IPS-20b (cell line): ENCODE data around the gene PTBP1.

ENCODE experiments used
- H3K27ac ChIP-seq: one replicate; pipeline ENCODE4 v1.5.1; 2013; ENCODE audit warnings: low read length
- H3K27me3 ChIP-seq: 2 replicates; pipeline ENCODE4 v1.6.1; 2013; ENCODE audit warnings: mild to moderate bottlenecking, low read length, inconsistent platforms; ENCODE audit not compliant: insufficient read depth
- H3K36me3 ChIP-seq: 2 replicates; pipeline ENCODE4 v1.6.1; 2013; ENCODE audit warnings: low read depth, mild to moderate bottlenecking, inconsistent platforms, low read length, moderate library complexity; ENCODE audit not compliant: insufficient read depth
- H3K4me1 ChIP-seq: 2 replicates; pipeline ENCODE4 v1.6.1; 2013; ENCODE audit warnings: mild to moderate bottlenecking, control low read depth, inconsistent platforms, low read length, moderate library complexity; ENCODE audit not compliant: insufficient read depth
- H3K4me3 ChIP-seq: 2 replicates; pipeline ENCODE4 v1.5.1; 2013; ENCODE audit warnings: mild to moderate bottlenecking, low read length, inconsistent platforms
- H3K9ac ChIP-seq: 2 replicates; pipeline ENCODE4 v1.6.1; 2013; ENCODE audit warnings: low read depth, mild to moderate bottlenecking, inconsistent platforms, low read length, moderate library complexity
- H3K9me3 ChIP-seq: 2 replicates; pipeline ENCODE4 v1.6.1; 2013; ENCODE audit warnings: mild to moderate bottlenecking, low read depth, low read length, inconsistent platforms; ENCODE audit not compliant: insufficient read depth

The PTBP1 gene

DNA sequence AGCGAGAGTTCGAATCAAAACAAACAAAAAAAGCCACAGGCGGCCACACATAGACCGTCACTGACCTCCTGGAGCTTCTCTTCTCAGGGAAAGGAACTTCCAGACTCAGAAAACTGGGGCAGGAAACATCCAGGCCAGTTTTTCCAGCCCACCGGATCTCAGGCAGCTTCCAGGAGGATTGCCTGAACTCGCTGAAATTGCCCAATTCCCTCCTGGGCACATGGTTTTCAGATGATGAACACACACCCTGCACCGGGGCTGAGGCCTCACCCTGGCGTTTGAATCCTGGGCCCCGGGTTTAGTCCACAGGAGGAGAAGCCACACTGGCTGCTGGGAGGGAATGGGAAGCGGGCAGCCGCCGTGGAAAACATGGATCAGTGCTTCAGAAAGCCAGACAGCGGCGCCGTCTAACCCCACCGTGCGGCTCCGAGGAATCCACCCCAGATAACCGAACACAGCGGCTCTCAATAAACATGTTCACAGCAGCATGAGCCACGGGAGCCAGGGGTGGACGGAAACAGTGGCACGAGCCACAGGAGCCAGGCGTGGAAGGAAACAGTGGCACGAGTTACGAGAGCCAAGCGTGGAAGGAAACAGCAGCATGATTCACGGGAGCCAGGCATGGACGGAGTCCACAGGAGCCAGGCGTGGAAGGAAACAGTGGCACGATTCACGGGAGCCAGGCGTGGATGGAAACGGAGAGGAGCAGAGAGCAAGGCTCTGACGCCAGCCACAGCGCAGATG is 18.2 kb upstream of the PTBP1 start:
- Histone ChIP-seq H3K9ac (no peak overlapping the region), H3K36me3 (no peaks in the 10 kb centered on the region), H3K9me3 (no peaks in the 10 kb centered on the region), H3K27me3 (no peaks in the 10 kb centered on the region), H3K4me3 (no peak overlapping the region), H3K4me1 (peaks cover 12% of the 10 kb centered on the region; the same call in 1 of the 2 replicates), H3K27ac (no peak overlapping the region)

DNA sequence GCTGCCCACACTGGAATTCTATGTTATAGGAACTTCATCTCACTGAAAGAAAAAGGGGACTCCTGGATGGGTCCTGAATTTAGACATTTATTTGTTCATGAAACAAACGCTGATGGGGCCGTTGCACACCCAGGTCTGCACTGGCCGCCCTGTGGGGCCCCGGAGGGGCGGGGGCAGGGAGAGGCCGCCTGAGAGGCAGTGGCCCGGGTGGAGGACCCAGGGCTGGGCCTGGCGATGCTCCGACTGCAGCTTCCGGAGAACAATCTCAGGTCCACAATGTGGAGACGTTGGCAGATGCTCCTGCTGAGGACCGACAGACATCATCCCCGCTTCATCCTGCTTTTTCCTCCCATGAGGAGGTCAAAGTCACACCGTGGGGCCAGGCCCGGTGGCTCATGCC is 16.3 kb upstream of the PTBP1 start:
- Histone ChIP-seq H3K36me3 (no peaks in the 10 kb centered on the region), H3K9ac (no peak overlapping the region), H3K4me3 (no peak overlapping the region), H3K9me3 (no peaks in the 10 kb centered on the region), H3K27me3 (no peaks in the 10 kb centered on the region), H3K27ac (no peak overlapping the region), H3K4me1 (peaks cover 12% of the 10 kb centered on the region; the same call in 1 of the 2 replicates)

DNA sequence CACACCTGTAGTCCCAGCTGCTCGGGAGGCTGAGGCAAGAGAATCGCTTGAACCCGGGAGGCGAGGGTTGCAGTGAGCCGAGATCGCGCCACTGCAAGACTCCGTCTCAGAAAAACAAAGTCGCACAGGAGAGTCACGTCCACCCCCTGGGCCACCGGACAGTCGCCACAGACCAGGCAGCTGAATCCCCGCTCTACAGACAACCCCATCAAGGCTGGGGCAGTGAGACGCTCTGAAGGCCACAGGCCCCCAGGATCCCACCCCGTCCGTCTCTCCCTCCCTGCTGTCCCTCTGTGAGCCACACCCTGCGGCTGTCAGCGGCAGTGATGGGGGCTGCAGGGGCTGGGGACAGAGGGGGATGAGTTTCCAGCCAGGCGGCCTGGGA is 15.5 kb upstream of the PTBP1 start:
- H3K9me3 ChIP-seq = no peaks in the 10 kb centered on the region
- H3K27me3 ChIP-seq = no peaks in the 10 kb centered on the region
- H3K4me1 ChIP-seq = peaks cover 12% of the 10 kb centered on the region; the same call in 1 of the 2 replicates
- H3K36me3 ChIP-seq = no peaks in the 10 kb centered on the region
- peak overlapping the region; percentile 65 for H3K4me3 ChIP-seq
- H3K27ac ChIP-seq = peak overlapping the region; percentile 25
- peak overlapping the region; percentile 57; the same call in 1 of the 2 replicates for H3K9ac ChIP-seq

- Histone ChIP-seq H3K9ac (peak overlapping the region; percentile 57; the same call in 1 of the 2 replicates), H3K27me3 (no peaks in the 10 kb centered on the region), H3K4me1 (peaks cover 12% of the 10 kb centered on the region; the same call in 1 of the 2 replicates), H3K27ac (peak overlapping the region; percentile 25), H3K36me3 (no peaks in the 10 kb centered on the region), H3K4me3 (peak overlapping the region; percentile 65), H3K9me3 (no peaks in the 10 kb centered on the region)
Observed at GRCh38 chr19:782185-782877, 14.9 kb upstream of the PTBP1 start.

GRCh38 chr19:782878-783668 is 14.2 kb upstream of the PTBP1 start:
- Histone ChIP-seq H3K9me3 (no peaks in the 10 kb centered on the region), H3K4me3 (peak overlapping the region; percentile 65), H3K36me3 (no peaks in the 10 kb centered on the region), H3K27ac (no peak overlapping the region), H3K27me3 (no peaks in the 10 kb centered on the region), H3K4me1 (peaks cover 12% of the 10 kb centered on the region; the same call in 1 of the 2 replicates), H3K9ac (peak overlapping the region; percentile 57; the same call in 1 of the 2 replicates)

DNA sequence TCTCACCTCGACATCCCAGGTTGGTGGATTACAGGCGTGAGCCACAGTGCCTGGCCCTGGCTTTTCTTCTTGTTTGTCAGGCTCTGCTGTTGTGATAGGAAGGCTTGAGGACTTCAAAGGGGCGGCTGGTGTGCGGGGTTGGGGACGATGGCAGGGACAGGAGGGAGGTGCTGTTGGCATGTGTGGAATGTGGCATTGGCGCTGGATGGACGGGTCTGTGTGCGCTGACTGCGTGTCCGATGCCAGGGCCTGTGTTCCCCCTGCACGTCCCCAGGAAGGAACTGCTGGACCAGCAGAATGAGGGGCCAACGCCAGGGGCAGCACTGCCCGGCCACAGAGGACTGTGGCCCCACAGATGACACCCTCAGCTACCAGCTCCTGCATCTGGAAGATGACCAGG is 12.7 kb upstream of the PTBP1 start:
- Histone ChIP-seq H3K9me3 (no peaks in the 10 kb centered on the region), H3K27ac (no peak overlapping the region), H3K4me1 (peaks cover 23% of the 10 kb centered on the region; the same call in 1 of the 2 replicates), H3K9ac (no peak overlapping the region), H3K36me3 (no peaks in the 10 kb centered on the region), H3K4me3 (no peak overlapping the region), H3K27me3 (no peaks in the 10 kb centered on the region)

DNA sequence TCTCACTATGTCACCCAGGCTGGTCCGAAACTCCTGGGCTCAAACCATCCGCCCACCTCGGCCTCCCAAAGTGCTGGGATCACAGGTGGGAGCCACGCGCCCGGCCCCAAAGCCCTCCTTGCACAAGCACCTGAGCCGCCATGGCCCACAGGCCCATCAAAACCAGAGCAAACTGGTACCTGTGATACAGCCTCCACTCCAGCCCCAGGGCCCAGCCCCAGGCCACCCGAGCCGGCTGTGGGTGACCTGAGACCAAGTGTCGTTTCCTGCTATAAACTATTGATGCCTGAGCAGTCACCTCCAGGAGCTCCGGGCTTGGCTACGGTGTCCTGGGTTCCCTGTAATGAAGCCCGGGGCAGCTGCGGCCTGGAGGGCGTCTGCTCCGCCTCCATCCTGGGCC is 9.7 kb upstream of the PTBP1 start:
- H3K9ac ChIP-seq = no peak overlapping the region
- peaks cover 19% of the 10 kb centered on the region; the same call in 1 of the 2 replicates for H3K4me1 ChIP-seq
- no peaks in the 10 kb centered on the region for H3K9me3 ChIP-seq

GRCh38 chr19:788686-788982 is 8.6 kb upstream of the PTBP1 start:
- no peaks in the 10 kb centered on the region for H3K9me3 ChIP-seq
- no peak overlapping the region for H3K27ac ChIP-seq
- H3K4me3 ChIP-seq = no peak overlapping the region
- peaks cover 15% of the 10 kb centered on the region; the same call in 1 of the 2 replicates for H3K4me1 ChIP-seq
- no peaks in the 10 kb centered on the region for H3K36me3 ChIP-seq
- H3K9ac ChIP-seq = peak overlapping the region; percentile 67; the same call in 1 of the 2 replicates
- H3K27me3 ChIP-seq = no peaks in the 10 kb centered on the region

More for the DNA sequence above, 9.7 kb upstream of the PTBP1 start:
- H3K27me3 ChIP-seq = no peaks in the 10 kb centered on the region
- H3K4me3 ChIP-seq = no peak overlapping the region
- H3K36me3 ChIP-seq = no peaks in the 10 kb centered on the region
- H3K27ac ChIP-seq = no peak overlapping the region

DNA sequence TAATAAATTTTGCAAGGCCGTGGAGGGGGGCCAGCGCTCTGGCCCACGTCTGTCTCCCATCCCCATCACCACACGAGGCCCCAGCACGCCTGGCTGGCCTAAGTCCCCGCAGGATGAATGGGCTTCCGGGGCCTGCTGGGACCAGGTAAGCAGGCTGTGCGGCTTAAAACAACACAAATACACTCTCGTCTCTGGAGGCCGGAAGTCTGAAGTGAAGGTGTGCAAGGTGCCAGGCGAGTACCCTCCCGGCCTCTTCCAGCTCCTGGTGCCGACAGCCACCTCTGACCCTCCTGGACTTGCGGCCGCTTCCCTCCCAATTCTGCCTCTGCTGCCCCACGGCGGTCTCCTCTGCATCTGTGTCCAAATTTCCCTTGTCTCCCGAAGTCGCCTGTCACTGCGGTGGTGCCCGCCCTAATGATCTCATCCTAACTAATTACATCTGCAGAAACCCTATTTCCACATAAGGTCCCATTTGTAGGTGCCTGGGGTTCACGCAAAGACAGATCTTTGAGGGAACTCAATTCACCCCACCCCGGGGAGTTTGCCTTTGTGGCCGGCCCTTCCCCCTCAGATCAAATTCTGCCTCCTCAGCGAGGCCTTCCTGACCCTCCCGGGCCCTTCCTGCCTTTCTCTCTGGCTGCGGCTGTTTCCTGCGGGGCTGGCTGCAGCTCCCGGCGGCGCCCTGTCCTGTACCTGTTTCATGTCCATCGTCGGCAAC is 8.1 kb upstream of the PTBP1 start:
- Histone ChIP-seq H3K27me3 (no peaks in the 10 kb centered on the region), H3K4me3 (peak overlapping the region; percentile 5; the same call in 1 of the 2 replicates), H3K36me3 (no peaks in the 10 kb centered on the region), H3K9ac (peak overlapping the region; percentile 67), H3K4me1 (peaks cover 15% of the 10 kb centered on the region; the same call in 1 of the 2 replicates), H3K9me3 (no peaks in the 10 kb centered on the region), H3K27ac (peak overlapping the region; percentile 65)

DNA sequence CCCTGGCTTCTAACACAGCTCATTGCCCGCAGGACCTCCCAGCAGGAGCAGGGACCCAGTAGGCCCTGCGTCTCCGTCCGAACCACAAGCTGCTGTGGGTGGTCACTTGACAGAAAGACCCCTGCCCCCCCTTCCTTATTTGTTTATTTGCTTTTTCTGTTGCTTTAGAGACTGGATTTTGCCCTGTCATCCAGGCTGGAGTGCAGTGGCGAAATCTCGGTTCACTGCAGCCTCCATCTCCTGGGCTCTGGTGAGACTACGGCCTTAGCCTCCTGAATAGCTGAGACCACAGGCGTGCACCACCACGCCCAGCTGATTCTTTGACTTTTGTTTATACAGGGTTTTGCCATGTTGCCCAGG is 7.6 kb upstream of the PTBP1 start:
- Histone ChIP-seq H3K4me3 (no peak overlapping the region; the same call in 1 of the 2 replicates), H3K9ac (peak overlapping the region; percentile 67; the same call in 1 of the 2 replicates), H3K27me3 (no peaks in the 10 kb centered on the region), H3K9me3 (no peaks in the 10 kb centered on the region), H3K36me3 (no peaks in the 10 kb centered on the region), H3K27ac (peak overlapping the region; percentile 65), H3K4me1 (peaks cover 15% of the 10 kb centered on the region; the same call in 1 of the 2 replicates)

GRCh38 chr19:791007-791566 is 6.2 kb upstream of the PTBP1 start:
- Histone ChIP-seq H3K9ac (no peak overlapping the region), H3K9me3 (no peaks in the 10 kb centered on the region), H3K27me3 (no peaks in the 10 kb centered on the region), H3K36me3 (no peaks in the 10 kb centered on the region), H3K27ac (no peak overlapping the region), H3K4me1 (peaks cover 15% of the 10 kb centered on the region; the same call in 1 of the 2 replicates), H3K4me3 (no peak overlapping the region)
